ENCODE measurements around the gene ARL4A.
"Not testable (repeated sequence)": the region's sequence is repeated elsewhere in the genome, so short reads cannot be mapped to it uniquely, and the experiment has no call there.

ARL4A gene

GRCh38 chr7:12650080-12650479 is 37.4 kb upstream of the ARL4A start:
- H3K36me3 Mint-ChIP-seq (ENCODE audit: low read depth): no peaks in the 10 kb centered on the region
- DNase-seq (no peak), ATAC-seq (no peak)
- no peaks in the 10 kb centered on the region for H3K9me3 Mint-ChIP-seq
- H3K27ac Mint-ChIP-seq: no peak overlapping the region
- H3K4me3 Mint-ChIP-seq: no peak overlapping the region
- H3K27me3 Mint-ChIP-seq: no peaks in the 10 kb centered on the region
- no peaks in the 10 kb centered on the region for H3K4me1 Mint-ChIP-seq

- Mint-ChIP-seq H3K27me3 (no peaks in the 10 kb centered on the region), H3K36me3 (ENCODE audit: low read depth) (no peaks in the 10 kb centered on the region), H3K4me1 (no peaks in the 10 kb centered on the region), H3K9me3 (no peaks in the 10 kb centered on the region), H3K4me3 (no peak overlapping the region), H3K27ac (no peak overlapping the region)
- no peak for DNase-seq
- no peak for ATAC-seq
Observed at GRCh38 chr7:12653110-12653509, 34.3 kb upstream of the ARL4A start.

- Mint-ChIP-seq H3K27me3 (no peaks in the 10 kb centered on the region), H3K4me1 (no peaks in the 10 kb centered on the region), H3K36me3 (ENCODE audit: low read depth) (no peaks in the 10 kb centered on the region), H3K9me3 (no peaks in the 10 kb centered on the region), H3K27ac (no peak overlapping the region), H3K4me3 (no peak overlapping the region)
- ATAC-seq (no peak), DNase-seq (no peak)
Observed at GRCh38 chr7:12653518-12653917, 33.9 kb upstream of the ARL4A start.

- Mint-ChIP-seq H3K9me3 (no peaks in the 10 kb centered on the region), H3K36me3 (ENCODE audit: low read depth) (no peaks in the 10 kb centered on the region), H3K4me3 (no peak overlapping the region), H3K27me3 (peaks cover 2% of the 10 kb centered on the region), H3K4me1 (no peaks in the 10 kb centered on the region), H3K27ac (no peak overlapping the region)
- DNase-seq (no peak), ATAC-seq (no peak)
Observed at GRCh38 chr7:12655161-12655560, 32.3 kb upstream of the ARL4A start.

GRCh38 chr7:12660423-12660822 is 27.0 kb upstream of the ARL4A start:
- H3K4me3 Mint-ChIP-seq; H3K9me3 Mint-ChIP-seq; DNase-seq; H3K27ac Mint-ChIP-seq; H3K4me1 Mint-ChIP-seq; H3K27me3 Mint-ChIP-seq; H3K36me3 Mint-ChIP-seq (ENCODE audit: low read depth); ATAC-seq: not testable (repeated sequence)

GRCh38 chr7:12660986-12661385 is 26.4 kb upstream of the ARL4A start:
- not testable (repeated sequence) for H3K4me1 Mint-ChIP-seq; H3K9me3 Mint-ChIP-seq; ATAC-seq; DNase-seq; H3K36me3 Mint-ChIP-seq (ENCODE audit: low read depth); H3K4me3 Mint-ChIP-seq; H3K27me3 Mint-ChIP-seq; H3K27ac Mint-ChIP-seq

- Mint-ChIP-seq H3K4me1 (no peaks in the 10 kb centered on the region), H3K36me3 (ENCODE audit: low read depth) (no peaks in the 10 kb centered on the region), H3K27ac (no peak overlapping the region)
Observed at GRCh38 chr7:12661581-12661980, 25.9 kb upstream of the ARL4A start.

GRCh38 chr7:12670000-12670729 is 17.3 kb upstream of the ARL4A start:
- Mint-ChIP-seq H3K36me3 (ENCODE audit: low read depth) (no peaks in the 10 kb centered on the region), H3K4me3 (no peak overlapping the region), H3K9me3 (no peaks in the 10 kb centered on the region), H3K27ac (no peak overlapping the region), H3K27me3 (no peaks in the 10 kb centered on the region), H3K4me1 (peaks cover 5% of the 10 kb centered on the region)
- DNase-seq (no peak), ATAC-seq (no peak)

More at GRCh38 chr7:12661581-12661980, 25.9 kb upstream of the ARL4A start:
- ATAC-seq (no peak), DNase-seq (no peak)
- no peak overlapping the region for H3K4me3 Mint-ChIP-seq
- no peaks in the 10 kb centered on the region for H3K9me3 Mint-ChIP-seq
- peaks cover 2% of the 10 kb centered on the region for H3K27me3 Mint-ChIP-seq

- Mint-ChIP-seq H3K4me3 (no peak overlapping the region), H3K9me3 (no peaks in the 10 kb centered on the region), H3K4me1 (peaks cover 5% of the 10 kb centered on the region), H3K27me3 (no peaks in the 10 kb centered on the region), H3K27ac (no peak overlapping the region), H3K36me3 (ENCODE audit: low read depth) (no peaks in the 10 kb centered on the region)
- DNase-seq: no peak
- ATAC-seq: no peak
Observed at GRCh38 chr7:12670743-12671520, 16.5 kb upstream of the ARL4A start.

GRCh38 chr7:12673436-12673835 is 14.0 kb upstream of the ARL4A start:
- ATAC-seq; H3K27me3 Mint-ChIP-seq; H3K9me3 Mint-ChIP-seq; H3K4me1 Mint-ChIP-seq; DNase-seq; H3K36me3 Mint-ChIP-seq (ENCODE audit: low read depth); H3K4me3 Mint-ChIP-seq; H3K27ac Mint-ChIP-seq: not testable (repeated sequence)

- peaks cover 5% of the 10 kb centered on the region for H3K4me1 Mint-ChIP-seq
- ATAC-seq (no peak), DNase-seq (no peak)
- H3K36me3 Mint-ChIP-seq (ENCODE audit: low read depth): no peaks in the 10 kb centered on the region
- H3K27me3 Mint-ChIP-seq: no peaks in the 10 kb centered on the region
- no peaks in the 10 kb centered on the region for H3K9me3 Mint-ChIP-seq
- no peak overlapping the region for H3K4me3 Mint-ChIP-seq
- no peak overlapping the region for H3K27ac Mint-ChIP-seq
Observed at GRCh38 chr7:12674053-12674452, 13.4 kb upstream of the ARL4A start.

- Mint-ChIP-seq H3K4me3 (no peak overlapping the region), H3K27ac (no peak overlapping the region), H3K27me3 (no peaks in the 10 kb centered on the region), H3K9me3 (no peaks in the 10 kb centered on the region), H3K4me1 (peaks cover 5% of the 10 kb centered on the region), H3K36me3 (ENCODE audit: low read depth) (no peaks in the 10 kb centered on the region)
- DNase-seq: peak; percentile 23
- ATAC-seq: peak; percentile 76
Observed at GRCh38 chr7:12674861-12675260, 12.6 kb upstream of the ARL4A start.

GRCh38 chr7:12683678-12684585 is 3.5 kb upstream of the ARL4A start:
- Mint-ChIP-seq H3K36me3 (ENCODE audit: low read depth) (peaks cover 3% of the 10 kb centered on the region), H3K4me3 (no peak overlapping the region), H3K4me1 (peaks cover 26% of the 10 kb centered on the region), H3K27me3 (no peaks in the 10 kb centered on the region), H3K9me3 (no peaks in the 10 kb centered on the region), H3K27ac (no peak overlapping the region)
- DNase-seq (no peak), ATAC-seq (no peak)

GRCh38 chr7:12684733-12685132 is 2.7 kb upstream of the ARL4A start:
- ATAC-seq (no peak), DNase-seq (no peak)
- H3K4me3 Mint-ChIP-seq: no peak overlapping the region
- no peaks in the 10 kb centered on the region for H3K27me3 Mint-ChIP-seq
- H3K27ac Mint-ChIP-seq: no peak overlapping the region
- H3K4me1 Mint-ChIP-seq: peaks cover 33% of the 10 kb centered on the region
- no peaks in the 10 kb centered on the region for H3K9me3 Mint-ChIP-seq
- H3K36me3 Mint-ChIP-seq (ENCODE audit: low read depth): peaks cover 11% of the 10 kb centered on the region
